Astrocyte (in vitro differentiated cells and primary cell): ENCODE measurements around the gene SLAMF7. TPM values are rescaled to one million over a fixed set of nuclear protein-coding genes. Genes with fewer than 3 reads are reported as not detected.

ENCODE experiments used
- DNase-seq: peaks from one replicate; pipeline ENCODE4 v3.0.0-alpha.2; 2010; ENCODE audit warnings: low read depth
- FAIRE-seq: peaks from 2 replicates; lab custom pipeline; 2011; peaks lifted over from hg19 to GRCh38; lab: Jason Lieb, UNC
- H2AFZ ChIP-seq: 2 replicates; pipeline ENCODE4 v1.6.0; 2012; ENCODE audit warnings: low read depth, low read length, inconsistent platforms
- H3K27ac ChIP-seq: 2 replicates; pipeline ENCODE4 v1.5.1; 2011; ENCODE audit warnings: low read depth, low read length, inconsistent platforms
- H3K27me3 ChIP-seq: 2 replicates; pipeline ENCODE4 v1.6.0; 2011; ENCODE audit warnings: low read length, inconsistent platforms; ENCODE audit not compliant: insufficient read depth
- H3K36me3 ChIP-seq: 2 replicates; pipeline ENCODE4 v1.5.1; 2011; ENCODE audit warnings: low read length, inconsistent platforms; ENCODE audit not compliant: insufficient read depth
- H3K4me1 ChIP-seq: 2 replicates; pipeline ENCODE4 v1.5.1; 2011; ENCODE audit warnings: low read length, inconsistent platforms; ENCODE audit not compliant: insufficient read depth
- H3K4me2 ChIP-seq: 2 replicates; pipeline ENCODE4 v1.6.0; 2012; ENCODE audit warnings: low read length, inconsistent platforms
- H3K4me3 ChIP-seq: 2 replicates; pipeline ENCODE4 v1.5.1; 2011; ENCODE audit warnings: low read depth, mild to moderate bottlenecking, low read length, inconsistent platforms; ENCODE audit not compliant: insufficient read depth
- H3K79me2 ChIP-seq: 2 replicates; pipeline ENCODE4 v1.6.0; 2012; ENCODE audit warnings: mild to moderate bottlenecking, low read length, inconsistent platforms; ENCODE audit not compliant: insufficient read depth
- H3K9ac ChIP-seq: 2 replicates; pipeline ENCODE4 v1.6.0; 2012; ENCODE audit warnings: mild to moderate bottlenecking, low read length, inconsistent platforms
- H3K9me3 ChIP-seq: 2 replicates; pipeline ENCODE4 v1.5.1; 2012; ENCODE audit warnings: low read depth, mild to moderate bottlenecking, low read length, inconsistent platforms; ENCODE audit not compliant: insufficient read depth
- H4K20me1 ChIP-seq: 2 replicates; pipeline ENCODE4 v1.6.0; 2012; ENCODE audit warnings: low read length, inconsistent platforms; ENCODE audit not compliant: insufficient read depth
- H3K27ac Mint-ChIP-seq: one replicate; pipeline ENCODE4 v1.8.0; 2021; ENCODE audit warnings: mild to moderate bottlenecking, mixed read lengths; ENCODE audit not compliant: unreplicated experiment
- H3K27me3 Mint-ChIP-seq: one replicate; pipeline ENCODE4 v1.8.0; 2021; ENCODE audit warnings: low read depth, mixed read lengths; ENCODE audit not compliant: unreplicated experiment
- H3K36me3 Mint-ChIP-seq: one replicate; pipeline ENCODE4 v1.8.0; 2021; ENCODE audit warnings: low read depth, mixed read lengths; ENCODE audit not compliant: unreplicated experiment
- H3K4me1 Mint-ChIP-seq: one replicate; pipeline ENCODE4 v1.8.0; 2021; ENCODE audit warnings: low read depth, mixed read lengths; ENCODE audit not compliant: unreplicated experiment
- H3K4me3 Mint-ChIP-seq: one replicate; pipeline ENCODE4 v1.8.0; 2021; ENCODE audit warnings: mild to moderate bottlenecking, moderate library complexity, mixed read lengths; ENCODE audit not compliant: unreplicated experiment
- H3K9me3 Mint-ChIP-seq: one replicate; pipeline ENCODE4 v1.8.0; 2021; ENCODE audit warnings: mild to moderate bottlenecking, mixed read lengths; ENCODE audit not compliant: unreplicated experiment
- CTCF ChIP-seq: IDR thresholded peaks from 2 replicates; pipeline ENCODE4 v1.5.1; 2011; ENCODE audit warnings: low read depth, mild to moderate bottlenecking, inconsistent platforms, low read length, moderate library complexity; ENCODE audit not compliant: insufficient read depth
- EZH2 ChIP-seq: IDR thresholded peaks from 2 replicates; pipeline ENCODE4 v1.6.1; 2012; ENCODE audit warnings: mild to moderate bottlenecking, low read length, inconsistent platforms; ENCODE audit not compliant: insufficient read depth
- total RNA-seq: library from RNA; stranded (reverse); gene quantifications from 2 replicates; pipeline ENCODE4 v1.2.1, GENCODE V29; 2021

The SLAMF7 gene
- total RNA-seq, 1 donor from 2014 or later, result 0.32 TPM

- no peaks in the 10 kb centered on the region for H4K20me1 ChIP-seq
- H3K79me2 ChIP-seq, result no peaks in the 10 kb centered on the region
- Mint-ChIP-seq H3K9me3 (no peaks in the 10 kb centered on the region), H3K36me3 (no peaks in the 10 kb centered on the region), H3K27ac (no peak overlapping the region), H3K4me1 (peaks cover 15% of the 10 kb centered on the region), H3K4me3 (no peak overlapping the region), H3K27me3 (peaks cover 7% of the 10 kb centered on the region)
- no peaks in the 10 kb centered on the region for H3K4me1 ChIP-seq
- no peaks in the 10 kb centered on the region for H3K27me3 ChIP-seq
- no peak for FAIRE-seq
- no peaks in the 10 kb centered on the region for H3K9me3 ChIP-seq
- TF ChIP-seq CTCF, result no peak
- TF ChIP-seq EZH2, result no peak
- no peak for DNase-seq
- no peak overlapping the region for H3K27ac ChIP-seq
- H2AFZ ChIP-seq, result no peak overlapping the region
- no peaks in the 10 kb centered on the region for H3K36me3 ChIP-seq
- H3K9ac ChIP-seq, result no peak overlapping the region
- no peak overlapping the region for H3K4me3 ChIP-seq
- no peak overlapping the region for H3K4me2 ChIP-seq
Measured at GRCh38 chr1:160721473-160721872, 17.6 kb upstream of the SLAMF7 start.

- H3K4me3 ChIP-seq, result no peak overlapping the region
- no peaks in the 10 kb centered on the region for H3K4me1 ChIP-seq
- Mint-ChIP-seq H3K27me3 (peaks cover 5% of the 10 kb centered on the region), H3K4me3 (no peak overlapping the region), H3K27ac (no peak overlapping the region), H3K9me3 (no peaks in the 10 kb centered on the region), H3K4me1 (peaks cover 11% of the 10 kb centered on the region), H3K36me3 (no peaks in the 10 kb centered on the region)
- no peak overlapping the region for H3K9ac ChIP-seq
- FAIRE-seq (no peak), DNase-seq (no peak)
- no peaks in the 10 kb centered on the region for H3K36me3 ChIP-seq
- H2AFZ ChIP-seq, result no peak overlapping the region
- no peak overlapping the region for H3K27ac ChIP-seq
- no peak overlapping the region for H3K4me2 ChIP-seq
- TF ChIP-seq EZH2 (no peak), CTCF (no peak)
- H3K9me3 ChIP-seq, result no peaks in the 10 kb centered on the region
- H3K79me2 ChIP-seq, result no peaks in the 10 kb centered on the region
- no peaks in the 10 kb centered on the region for H4K20me1 ChIP-seq
- no peaks in the 10 kb centered on the region for H3K27me3 ChIP-seq
Measured at GRCh38 chr1:160722726-160723125, 16.3 kb upstream of the SLAMF7 start.

GRCh38 chr1:160723332-160723731 is 15.7 kb upstream of the SLAMF7 start:
- no peak overlapping the region for H3K4me3 ChIP-seq
- no peak overlapping the region for H3K27ac ChIP-seq
- H3K79me2 ChIP-seq, result no peaks in the 10 kb centered on the region
- DNase-seq (no peak), FAIRE-seq (no peak)
- no peaks in the 10 kb centered on the region for H4K20me1 ChIP-seq
- no peak overlapping the region for H2AFZ ChIP-seq
- Mint-ChIP-seq H3K4me3 (no peak overlapping the region), H3K27ac (no peak overlapping the region), H3K27me3 (peaks cover 3% of the 10 kb centered on the region), H3K4me1 (peaks cover 10% of the 10 kb centered on the region), H3K36me3 (no peaks in the 10 kb centered on the region), H3K9me3 (no peaks in the 10 kb centered on the region)
- H3K27me3 ChIP-seq, result no peaks in the 10 kb centered on the region
- H3K4me1 ChIP-seq, result no peaks in the 10 kb centered on the region
- H3K9me3 ChIP-seq, result no peaks in the 10 kb centered on the region
- H3K4me2 ChIP-seq, result no peak overlapping the region
- TF ChIP-seq EZH2, result no peak
- no peak for TF ChIP-seq CTCF
- no peaks in the 10 kb centered on the region for H3K36me3 ChIP-seq
- no peak overlapping the region for H3K9ac ChIP-seq
